Measurements from ENCODE around the gene FRS2. TPM values are rescaled to one million over a fixed set of nuclear protein-coding genes. Genes with fewer than 3 reads are reported as not detected.

Gene FRS2
- total and polyA plus RNA-seq, 9 of the 15 experiments (the other 6 are each of a cell fraction or from before 2014, with no cell fraction given): 1.0 to 9.1 (median 6.0) TPM

GRCh38 chr12:69529021-69529420 is 58.8 kb downstream of the FRS2 start:
- CTCF ChIA-PET (ENCODE audit: low intra/inter-chr PET ratio): no interaction called here
- H3K4me1 ChIP-seq (replicated peaks in 1 of 2; ENCODE audit: control insufficient read depth in 2 of 2, insufficient read depth in 2 of 2, low read length in 2 of 2): peaks cover 0 to 5% of the 10 kb centered on the region in 2 experiments; a peak in 1 of 5 replicates
- ATAC-seq (no peak), FAIRE-seq (no peak), DNase-seq (ENCODE audit: extremely low read depth in 1 of 4, low spot score in 3 of 4) (no peak)
- no peak overlapping the region for H3K4me2 ChIP-seq (ENCODE audit: insufficient read depth, low read length)
- H3K9me3 ChIP-seq (replicated peaks; ENCODE audit: control insufficient read depth, insufficient read depth, low read depth, low read length): no peaks in the 10 kb centered on the region
- no peak overlapping the region for H2AFZ ChIP-seq (ENCODE audit: low read depth, low read length)
- no peaks in the 10 kb centered on the region for H3K9me1 ChIP-seq (ENCODE audit: control insufficient read depth, insufficient read depth, low read length)
- H3K27ac ChIP-seq (ENCODE audit: extremely low read depth, low read depth, low read length): no peak overlapping the region
- H3K9ac ChIP-seq (ENCODE audit: insufficient read depth in 1 of 2, low read depth in 2 of 2, low read length in 2 of 2): no peak overlapping the region
- intact Hi-C loops (cut with micrococcal nuclease) (no loop called here), in situ Hi-C loops (cut with MboI) (no loop called here)
- TF ChIP-seq ARID1B (IDR thresholded peaks at IDR 0.05) (no peak), GMEB1 (CRISPR knock-in tag; IDR thresholded peaks at IDR 0.05) (no peak), ZNF696 (CRISPR knock-in tag; conservative IDR thresholded peaks at IDR 0.05) (no peak), TCF7L2 (IDR thresholded peaks at IDR 0.05; ENCODE audit: low read depth, low read length) (no peak), RBM22 (IDR thresholded peaks at IDR 0.05; ENCODE audit: low read depth, low read length, poor library complexity, severe bottlenecking) (no peak), VEZF1 (CRISPR knock-in tag; IDR thresholded peaks at IDR 0.05) (no peak), RBM14 (IDR thresholded peaks at IDR 0.05; ENCODE audit: borderline replicate concordance, insufficient read depth, low read depth, low read length) (no peak), ZNF280B (CRISPR knock-in tag; IDR thresholded peaks at IDR 0.05) (no peak), KDM2B (CRISPR knock-in tag; IDR thresholded peaks at IDR 0.05) (no peak), ZNF124 (CRISPR knock-in tag; IDR thresholded peaks at IDR 0.05) (no peak), BRF1 (IDR thresholded peaks at IDR 0.05; ENCODE audit: borderline replicate concordance, extremely low read depth, insufficient read length) (no peak), SRSF3 (IDR thresholded peaks at IDR 0.05; ENCODE audit: insufficient read depth, low read length) (no peak), CBFB (CRISPR knock-in tag; IDR thresholded peaks at IDR 0.05) (no peak)
- H3K4me3 ChIP-seq: no peak overlapping the region
- no TSS peak for BruUV-seq (replicated peaks)
- 56% methylated on average over 2 of the region's 2 CpGs for WGBS (ENCODE audit: insufficient coverage, low coverage, missing lambda C conversion rate)
- H3K27me3 ChIP-seq (ENCODE audit: control insufficient read depth in 2 of 2, insufficient read depth in 2 of 2, low read length in 2 of 2): no peaks in the 10 kb centered on the region
- peaks cover 3% of the 10 kb centered on the region; the same call in 1 of the 3 replicates for H3K36me3 ChIP-seq (ENCODE audit: control insufficient read depth, insufficient read depth, low read length)
- peaks cover 22% of the 10 kb centered on the region for H3K79me2 ChIP-seq (ENCODE audit: control insufficient read depth, insufficient read depth, low read length)
- H4K20me1 ChIP-seq (replicated peaks; ENCODE audit: control insufficient read depth, insufficient read depth, low read length): no peaks in the 10 kb centered on the region
- POLR2A ChIA-PET: no interaction called here

Measured in K562 (cell line).